ENCODE measurements around the gene CHIC2.

CHIC2 gene

DNA sequence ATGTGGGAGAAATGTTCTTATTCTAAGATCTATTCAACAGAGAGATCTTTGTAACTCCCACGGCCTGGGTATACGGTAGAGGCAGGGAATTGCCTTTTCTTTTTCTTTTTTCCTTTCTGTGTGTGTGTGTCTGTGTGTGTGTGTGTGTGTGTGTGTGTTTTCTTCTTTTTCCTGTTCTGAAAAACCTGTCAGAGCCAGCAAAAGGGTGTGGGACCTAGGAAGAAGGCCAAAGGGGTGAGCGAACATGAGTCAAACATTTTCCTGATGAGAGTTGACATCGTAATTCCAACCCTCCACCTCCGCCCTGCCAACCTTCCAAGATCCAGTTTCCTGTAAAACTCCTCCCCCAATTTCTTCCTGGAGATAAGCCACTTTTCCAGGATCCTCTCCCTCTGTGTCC lies 2.8 kb upstream of the CHIC2 start:
- H4K20me1 ChIP-seq (ENCODE audit: insufficient read depth, low read length): peaks cover 9% of the 10 kb centered on the region; the same call in 1 of the 2 replicates
- TF ChIP-seq EZH2 (IDR thresholded peaks at IDR 0.05; ENCODE audit: borderline replicate concordance, low read depth, low read length, severe bottlenecking) (no peak), CTCF (IDR thresholded peaks at IDR 0.05; ENCODE audit: borderline replicate concordance, extremely low read depth, low read length, poor library complexity, severe bottlenecking) (no peak)
- H3K36me3 ChIP-seq (ENCODE audit: insufficient read depth, low read length): peaks cover 7% of the 10 kb centered on the region; the same call in 1 of the 2 replicates
- H3K27ac ChIP-seq (ENCODE audit: low read length): no peak overlapping the region
- no peak overlapping the region for H3K9ac ChIP-seq (ENCODE audit: low read depth, low read length)
- peak overlapping the region; percentile 57 for H2AFZ ChIP-seq (ENCODE audit: low read depth, low read length)
- H3K4me2 ChIP-seq (ENCODE audit: insufficient read depth, low read length): no peak overlapping the region
- no peaks in the 10 kb centered on the region for H3K9me3 ChIP-seq (ENCODE audit: insufficient read depth, low read length, severe bottlenecking)
- H3K4me1 ChIP-seq (ENCODE audit: insufficient read depth, low read length): peaks cover 25% of the 10 kb centered on the region
- H3K79me2 ChIP-seq (ENCODE audit: insufficient read depth, low read length): peaks cover 25% of the 10 kb centered on the region
- no peak for DNase-seq
- H3K4me3 ChIP-seq (ENCODE audit: low read depth in 1 of 2, low read length in 2 of 2): no peak overlapping the region
- no peak for ATAC-seq (ENCODE audit: insufficient read depth, low read depth)
- H3K27me3 ChIP-seq (ENCODE audit: insufficient read depth, low read length, poor library complexity): no peaks in the 10 kb centered on the region

DNA sequence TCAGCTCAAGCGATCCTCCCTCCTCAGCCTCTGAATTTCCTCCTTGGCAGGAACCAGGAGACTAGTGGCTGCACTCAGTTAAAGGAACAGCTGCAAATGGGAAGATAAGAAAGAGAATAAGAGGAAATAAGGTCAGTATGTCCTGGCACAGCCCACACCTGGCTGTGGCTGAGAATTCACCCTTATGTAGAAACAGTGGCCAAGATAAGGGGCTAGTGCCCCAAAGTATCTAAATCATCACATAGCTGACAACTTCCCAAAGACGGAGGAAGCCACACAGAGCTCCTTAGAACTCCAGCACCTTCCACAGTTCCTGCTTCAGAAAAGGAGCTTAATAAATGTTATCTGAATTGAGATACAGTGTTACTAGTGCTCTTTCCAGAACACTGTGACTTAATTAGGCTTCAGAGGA lies 2.3 kb upstream of the CHIC2 start:
- Histone ChIP-seq H3K9ac (ENCODE audit: low read depth, low read length) (no peak overlapping the region), H3K79me2 (ENCODE audit: insufficient read depth, low read length) (peaks cover 29% of the 10 kb centered on the region), H3K4me2 (ENCODE audit: insufficient read depth, low read length) (no peak overlapping the region), H3K36me3 (ENCODE audit: insufficient read depth, low read length) (peaks cover 7% of the 10 kb centered on the region; the same call in 1 of the 2 replicates), H3K9me3 (ENCODE audit: insufficient read depth, low read length, severe bottlenecking) (no peaks in the 10 kb centered on the region), H3K27me3 (ENCODE audit: insufficient read depth, low read length, poor library complexity) (no peaks in the 10 kb centered on the region), H4K20me1 (ENCODE audit: insufficient read depth, low read length) (peaks cover 13% of the 10 kb centered on the region; the same call in 1 of the 2 replicates), H3K27ac (ENCODE audit: low read length) (no peak overlapping the region), H3K4me1 (ENCODE audit: insufficient read depth, low read length) (peaks cover 30% of the 10 kb centered on the region), H2AFZ (ENCODE audit: low read depth, low read length) (peak overlapping the region; percentile 57), H3K4me3 (ENCODE audit: low read depth in 1 of 2, low read length in 2 of 2) (no peak overlapping the region)
- ATAC-seq (ENCODE audit: insufficient read depth, low read depth): no peak
- DNase-seq: no peak
- TF ChIP-seq CTCF (IDR thresholded peaks at IDR 0.05; ENCODE audit: borderline replicate concordance, extremely low read depth, low read length, poor library complexity, severe bottlenecking) (no peak), EZH2 (IDR thresholded peaks at IDR 0.05; ENCODE audit: borderline replicate concordance, low read depth, low read length, severe bottlenecking) (no peak)

DNA sequence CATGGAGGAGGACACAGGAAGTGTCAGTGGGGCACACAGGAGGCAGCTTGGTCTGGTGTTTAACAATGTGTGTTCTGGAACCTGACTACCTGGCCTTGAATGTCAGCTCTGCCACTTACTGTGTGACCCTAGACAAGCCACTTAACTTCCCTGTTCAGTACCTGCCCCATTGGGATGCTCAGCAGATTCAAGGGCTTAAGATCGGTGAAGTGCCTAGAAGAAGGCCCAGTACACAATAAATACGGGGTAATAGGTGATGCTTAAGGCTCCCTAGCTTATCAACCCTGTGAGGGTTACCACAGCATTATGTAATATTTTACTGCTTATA lies 1.6 kb upstream of the CHIC2 start:
- peaks cover 36% of the 10 kb centered on the region for H3K79me2 ChIP-seq (ENCODE audit: insufficient read depth, low read length)
- peaks cover 37% of the 10 kb centered on the region for H3K4me1 ChIP-seq (ENCODE audit: insufficient read depth, low read length)
- H3K36me3 ChIP-seq (ENCODE audit: insufficient read depth, low read length): peaks cover 7% of the 10 kb centered on the region; the same call in 1 of the 2 replicates
- peaks cover 17% of the 10 kb centered on the region; the same call in 1 of the 2 replicates for H4K20me1 ChIP-seq (ENCODE audit: insufficient read depth, low read length)
- H3K4me2 ChIP-seq (ENCODE audit: insufficient read depth, low read length): no peak overlapping the region
- H3K9me3 ChIP-seq (ENCODE audit: insufficient read depth, low read length, severe bottlenecking): no peaks in the 10 kb centered on the region
- no peak overlapping the region for H3K27ac ChIP-seq (ENCODE audit: low read length)
- H3K9ac ChIP-seq (ENCODE audit: low read depth, low read length): no peak overlapping the region
- no peak for TF ChIP-seq EZH2 (IDR thresholded peaks at IDR 0.05; ENCODE audit: borderline replicate concordance, low read depth, low read length, severe bottlenecking)
- no peak for TF ChIP-seq CTCF (IDR thresholded peaks at IDR 0.05; ENCODE audit: borderline replicate concordance, extremely low read depth, low read length, poor library complexity, severe bottlenecking)
- no peaks in the 10 kb centered on the region for H3K27me3 ChIP-seq (ENCODE audit: insufficient read depth, low read length, poor library complexity)
- DNase-seq: no peak
- no peak overlapping the region for H3K4me3 ChIP-seq (ENCODE audit: low read depth in 1 of 2, low read length in 2 of 2)
- peak overlapping the region; percentile 99 for H2AFZ ChIP-seq (ENCODE audit: low read depth, low read length)
- no peak for ATAC-seq (ENCODE audit: insufficient read depth, low read depth)
